Measurements from ENCODE around the gene C19orf47.

Gene C19orf47

DNA sequence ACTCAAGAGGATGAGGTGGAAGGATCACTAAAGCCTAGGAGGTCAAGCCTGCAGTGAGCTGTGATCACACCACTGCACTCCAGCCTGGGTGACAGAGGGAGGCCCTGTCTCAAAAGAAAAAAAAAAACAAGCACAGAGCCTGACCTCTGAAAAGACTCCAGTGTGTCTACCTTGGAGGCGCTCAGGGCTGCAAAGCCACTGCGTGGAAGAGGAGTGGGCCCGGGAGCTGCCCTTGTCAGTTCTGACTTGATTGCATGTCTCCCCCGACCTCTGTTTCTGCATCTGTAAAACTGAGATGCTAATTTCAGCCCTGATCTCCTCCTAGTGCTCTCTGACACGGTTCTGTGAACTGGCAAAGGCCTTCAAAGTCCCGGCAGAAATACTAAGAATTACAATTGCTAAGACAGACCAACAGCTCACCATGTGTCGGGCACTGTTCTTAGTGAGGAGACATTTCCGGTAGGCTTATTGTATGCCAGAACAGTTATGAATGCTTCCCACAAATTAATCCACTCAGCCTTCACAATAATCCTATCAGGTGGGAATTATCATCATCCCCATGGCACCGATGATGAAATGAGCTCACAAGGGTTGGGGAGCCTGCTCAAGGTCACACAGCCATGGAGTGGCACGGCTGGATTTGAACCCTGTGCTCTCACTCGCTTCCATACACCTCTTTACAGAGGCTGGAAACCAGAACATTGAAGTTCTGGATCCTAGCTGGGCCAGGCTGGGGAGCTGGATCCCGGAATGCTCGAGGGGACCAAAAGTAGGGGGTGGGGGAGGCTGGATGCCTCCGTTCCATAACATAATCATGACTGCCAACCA, 66.6 kb downstream of the C19orf47 start:
- TF ChIP-seq, protein P1, sequence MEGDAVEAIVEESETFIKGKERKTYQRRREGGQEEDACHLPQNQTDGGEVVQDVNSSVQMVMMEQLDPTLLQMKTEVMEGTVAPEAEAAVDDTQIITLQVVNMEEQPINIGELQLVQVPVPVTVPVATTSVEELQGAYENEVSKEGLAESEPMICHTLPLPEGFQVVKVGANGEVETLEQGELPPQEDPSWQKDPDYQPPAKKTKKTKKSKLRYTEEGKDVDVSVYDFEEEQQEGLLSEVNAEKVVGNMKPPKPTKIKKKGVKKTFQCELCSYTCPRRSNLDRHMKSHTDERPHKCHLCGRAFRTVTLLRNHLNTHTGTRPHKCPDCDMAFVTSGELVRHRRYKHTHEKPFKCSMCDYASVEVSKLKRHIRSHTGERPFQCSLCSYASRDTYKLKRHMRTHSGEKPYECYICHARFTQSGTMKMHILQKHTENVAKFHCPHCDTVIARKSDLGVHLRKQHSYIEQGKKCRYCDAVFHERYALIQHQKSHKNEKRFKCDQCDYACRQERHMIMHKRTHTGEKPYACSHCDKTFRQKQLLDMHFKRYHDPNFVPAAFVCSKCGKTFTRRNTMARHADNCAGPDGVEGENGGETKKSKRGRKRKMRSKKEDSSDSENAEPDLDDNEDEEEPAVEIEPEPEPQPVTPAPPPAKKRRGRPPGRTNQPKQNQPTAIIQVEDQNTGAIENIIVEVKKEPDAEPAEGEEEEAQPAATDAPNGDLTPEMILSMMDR (IDR thresholded peaks at IDR 0.05; ENCODE audit: low read depth, low read length), result no peak
- DNase-seq (ENCODE audit: extremely low read depth, low read depth), result no peak

DNA sequence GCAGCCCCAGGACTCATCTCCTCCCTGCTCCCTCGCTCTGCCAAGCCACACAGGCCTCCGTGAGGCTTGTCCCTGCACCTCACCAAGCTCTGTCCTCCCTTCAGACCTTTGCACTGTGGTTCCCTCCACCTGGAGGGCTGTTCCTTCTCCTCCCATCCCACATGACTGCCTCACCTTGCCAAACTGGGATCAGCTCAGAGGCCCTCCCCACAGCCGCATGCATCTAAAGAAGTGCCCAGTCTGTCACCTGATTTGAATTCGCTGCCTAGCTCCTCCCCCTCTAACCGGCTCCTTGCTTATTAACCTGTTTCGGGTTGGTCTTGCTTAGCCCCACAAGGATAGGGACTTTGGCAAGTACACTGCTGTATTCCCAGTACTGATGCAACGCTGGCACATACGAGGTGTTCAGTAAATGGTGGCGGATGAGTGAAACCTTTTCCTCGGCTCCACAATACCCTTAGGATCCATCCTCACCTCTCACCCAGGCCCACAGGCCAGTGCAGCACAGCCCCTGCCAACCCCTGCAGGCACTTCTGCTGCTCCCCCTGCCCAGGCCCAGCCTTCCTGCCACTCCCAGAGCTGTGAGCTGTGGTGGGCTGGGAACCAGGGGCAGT, 67.5 kb downstream of the C19orf47 start:
- TF ChIP-seq, protein P1 (IDR thresholded peaks at IDR 0.05; ENCODE audit: low read depth, low read length), result no peak
- no peak for DNase-seq (ENCODE audit: extremely low read depth, low read depth)

DNA sequence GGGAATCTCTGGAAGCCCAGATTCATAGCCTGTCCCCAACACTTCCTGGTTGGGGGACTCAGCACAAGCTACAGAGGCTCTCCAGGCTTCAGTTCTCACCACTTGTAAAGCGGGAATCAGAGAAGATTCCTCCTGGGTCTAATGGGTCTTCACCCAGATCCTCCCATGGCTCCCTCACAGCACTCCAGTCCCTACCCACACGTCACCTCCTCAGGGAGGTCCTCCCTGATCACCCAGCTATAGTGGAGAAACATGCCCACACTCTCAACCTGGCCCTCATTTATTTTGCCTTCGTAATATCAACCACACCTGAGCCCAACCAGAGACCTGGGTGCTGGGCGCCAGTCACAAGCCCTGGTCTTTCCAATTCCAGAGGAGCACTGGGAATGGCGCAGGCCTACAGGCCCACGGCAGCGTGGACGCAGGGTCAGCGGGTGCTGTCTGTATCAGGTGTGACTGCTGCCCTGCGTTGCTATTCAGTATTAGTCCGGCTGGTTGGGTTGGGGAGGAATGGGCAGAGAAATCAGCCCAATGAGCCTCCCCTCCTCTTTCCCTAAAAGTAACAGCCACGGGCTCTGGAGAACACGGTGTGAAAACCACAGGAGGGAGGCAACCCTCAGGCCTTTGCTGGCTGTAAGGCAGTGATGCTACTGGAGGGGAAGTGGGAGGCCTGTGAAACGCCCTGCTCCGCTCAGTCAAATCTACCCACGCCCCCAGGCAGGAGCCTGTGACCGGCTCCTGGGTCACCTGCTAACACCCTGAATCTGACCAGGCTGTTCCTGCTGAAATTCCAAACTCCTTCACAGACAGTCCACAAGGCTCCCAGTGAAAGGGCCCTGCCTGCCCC, 68.2 kb downstream of the C19orf47 start:
- no peak for DNase-seq (ENCODE audit: extremely low read depth, low read depth)
- TF ChIP-seq, protein P1 (IDR thresholded peaks at IDR 0.05; ENCODE audit: low read depth, low read length), result no peak

DNA sequence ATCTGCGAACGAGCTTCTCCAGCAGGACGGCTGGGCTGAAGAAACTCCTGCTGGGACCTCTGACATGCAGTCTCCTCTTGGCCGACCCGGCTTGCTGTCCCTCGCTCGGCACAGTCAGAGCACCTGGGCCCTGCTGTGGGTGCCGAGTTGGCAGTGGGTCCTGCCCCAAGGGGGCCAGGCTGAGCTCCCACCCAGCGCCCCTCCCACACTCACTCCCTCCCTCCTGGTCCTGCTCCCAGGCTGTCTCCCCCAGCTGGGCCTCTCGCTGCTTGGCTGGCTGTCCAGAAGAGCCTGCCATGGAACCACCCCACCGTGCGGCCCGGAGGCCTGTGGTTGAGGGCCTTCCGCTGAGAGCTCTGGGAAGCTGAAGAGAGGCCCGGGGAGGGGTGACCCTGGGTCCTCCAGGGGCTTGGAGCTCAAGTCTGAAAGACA, 69.1 kb downstream of the C19orf47 start:
- TF ChIP-seq, protein P1 (IDR thresholded peaks at IDR 0.05; ENCODE audit: low read depth, low read length), result peak; percentile 11; the same call in 1 of the 2 replicates
- no peak for DNase-seq (ENCODE audit: extremely low read depth, low read depth)

DNA sequence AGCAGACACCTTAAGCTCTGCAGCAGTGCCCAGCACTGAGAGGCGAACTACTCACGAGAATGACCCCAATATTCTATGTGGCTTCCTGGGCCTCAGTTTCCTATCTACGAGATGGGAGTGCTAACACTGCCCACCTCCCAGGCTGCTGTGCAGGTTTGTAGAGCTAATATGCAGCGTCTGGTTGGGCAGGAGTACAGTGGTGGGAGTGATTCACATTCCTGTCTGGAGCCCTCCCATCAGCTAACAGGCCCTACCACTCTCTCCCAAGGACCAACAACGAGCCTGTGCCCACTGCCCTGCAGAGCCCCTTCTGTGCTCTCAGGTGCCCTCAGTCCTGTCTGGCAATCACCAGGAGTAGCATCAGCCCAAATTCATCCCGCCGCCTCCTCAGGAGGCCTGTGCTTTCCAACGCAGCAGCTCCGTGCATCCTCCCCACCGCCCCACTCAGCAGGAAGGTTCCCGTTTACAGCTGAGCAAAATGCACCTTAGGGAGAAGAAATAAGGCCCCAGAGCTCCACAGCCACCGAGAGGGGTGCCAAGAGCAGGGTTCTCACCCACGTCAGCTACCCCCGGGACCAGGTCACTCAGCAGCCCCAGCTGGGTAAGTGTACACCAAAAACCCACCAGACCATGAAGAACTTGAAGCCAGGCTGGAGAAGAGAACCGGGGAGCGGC, 69.7 kb downstream of the C19orf47 start:
- TF ChIP-seq, protein P1 (IDR thresholded peaks at IDR 0.05; ENCODE audit: low read depth, low read length), result no peak
- DNase-seq (ENCODE audit: extremely low read depth, low read depth), result no peak

DNA sequence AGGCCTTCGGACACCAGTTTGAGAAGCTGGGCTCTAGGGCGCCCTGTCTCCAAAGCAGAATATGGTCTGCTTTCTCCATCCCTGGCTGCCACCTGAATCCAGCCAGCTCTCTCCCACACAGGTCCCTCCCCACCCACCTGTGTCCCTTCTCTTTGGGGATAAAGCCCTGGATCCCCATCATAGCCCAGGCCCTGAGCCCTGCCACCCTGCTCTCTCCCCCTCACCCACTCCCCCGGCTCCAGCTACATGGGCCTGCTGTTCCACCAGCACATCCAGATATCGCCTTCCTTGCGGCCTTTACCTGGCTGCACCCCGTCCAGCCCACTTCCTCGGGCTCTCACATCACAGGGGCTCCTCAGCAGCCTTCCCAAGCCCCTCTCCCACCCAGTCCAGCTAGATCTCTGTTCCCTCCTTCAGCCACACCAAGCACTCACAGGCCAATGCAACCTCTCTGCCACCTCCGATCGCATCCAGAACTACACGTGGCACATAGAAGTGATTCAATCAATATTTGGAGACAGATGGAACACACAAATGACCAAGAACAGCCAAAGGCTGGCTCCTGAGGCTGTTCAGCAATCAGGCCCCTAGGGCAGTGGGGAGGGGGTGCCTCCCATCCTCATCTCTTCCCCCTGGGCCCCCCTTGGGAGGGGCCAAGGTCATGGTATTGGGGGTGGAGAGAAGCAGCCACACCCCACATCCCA, 70.7 kb downstream of the C19orf47 start:
- DNase-seq (ENCODE audit: extremely low read depth, low read depth), result no peak
- TF ChIP-seq, protein P1 (IDR thresholded peaks at IDR 0.05; ENCODE audit: low read depth, low read length), result no peak
